HG02884 (cell line): ENCODE measurements around the gene ADH1B.
"Not testable (repeated sequence)": the region's sequence is repeated elsewhere in the genome, so short reads cannot be mapped to it uniquely, and the experiment has no call there.

Experiments
- ATAC-seq: cut with Tn5 transposase; IDR thresholded peaks from one replicate; pipeline ENCODE4 v1.9.1; 2021; ENCODE audit warnings: mild to moderate bottlenecking, moderate library complexity; ENCODE audit not compliant: unreplicated experiment

The ADH1B gene

GRCh38 chr4:99321241-99322191 is at the start of gene ADH1B:
Gene ADH1B (minus strand): TSS chr4:99321401. CDS start chr4:99321331, 70 bp downstream.
- ATAC-seq, result no peak

- not testable (repeated sequence) for ATAC-seq
Observed at GRCh38 chr4:99367817-99368216, 46.6 kb upstream of the ADH1B start.

- ATAC-seq, result no peak
Observed at GRCh38 chr4:99366491-99366890, 45.3 kb upstream of the ADH1B start.

- no peak for ATAC-seq
Observed at GRCh38 chr4:99362768-99363167, 41.6 kb upstream of the ADH1B start.

- no peak for ATAC-seq
Observed at GRCh38 chr4:99361899-99362275, 40.7 kb upstream of the ADH1B start.

- ATAC-seq, result no peak
Observed at GRCh38 chr4:99361268-99361898, 40.2 kb upstream of the ADH1B start.

GRCh38 chr4:99359480-99360204 is 38.4 kb upstream of the ADH1B start:
- ATAC-seq, result no peak

GRCh38 chr4:99357948-99358347 is 36.7 kb upstream of the ADH1B start:
- no peak for ATAC-seq

GRCh38 chr4:99356992-99357391 is 35.8 kb upstream of the ADH1B start:
- ATAC-seq, result no peak

GRCh38 chr4:99356149-99356548 is 34.9 kb upstream of the ADH1B start:
- not testable (repeated sequence) for ATAC-seq

- ATAC-seq, result no peak
Observed at GRCh38 chr4:99352602-99353537, 31.7 kb upstream of the ADH1B start, which contains the start of gene ADH1C. Gene ADH1C (minus strand): TSS chr4:99352746. CDS start chr4:99352675, 71 bp downstream.

- no peak for ATAC-seq
Observed at GRCh38 chr4:99351487-99351886, 30.3 kb upstream of the ADH1B start.

- no peak for ATAC-seq
Observed at GRCh38 chr4:99349338-99349737, 28.1 kb upstream of the ADH1B start.

GRCh38 chr4:99342624-99343023 is 21.4 kb upstream of the ADH1B start:
- not testable (repeated sequence) for ATAC-seq

GRCh38 chr4:99341426-99341825 is 20.2 kb upstream of the ADH1B start:
- ATAC-seq, result no peak

GRCh38 chr4:99339172-99339571 is 18.0 kb upstream of the ADH1B start:
- no peak for ATAC-seq

GRCh38 chr4:99336553-99336952 is 15.4 kb upstream of the ADH1B start:
- ATAC-seq, result no peak

GRCh38 chr4:99334880-99335279 is 13.7 kb upstream of the ADH1B start:
- no peak for ATAC-seq

- ATAC-seq, result no peak
Observed at GRCh38 chr4:99330648-99331047, 9.4 kb upstream of the ADH1B start.

GRCh38 chr4:99329876-99330275 is 8.7 kb upstream of the ADH1B start:
- no peak for ATAC-seq
